ENCODE data around the gene S100A9.

Gene S100A9

GRCh38 chr1:153361480-153362109, 3.9 kb downstream of the S100A9 start:
- no peak for ATAC-seq

- ATAC-seq = no peak
Measured at GRCh38 chr1:153362187-153362775, 4.6 kb downstream of the S100A9 start.

- ATAC-seq = no peak
Measured at GRCh38 chr1:153363641-153364040, 6.0 kb downstream of the S100A9 start.

- no peak for ATAC-seq
Measured at GRCh38 chr1:153364156-153364555, 6.5 kb downstream of the S100A9 start.

DNA sequence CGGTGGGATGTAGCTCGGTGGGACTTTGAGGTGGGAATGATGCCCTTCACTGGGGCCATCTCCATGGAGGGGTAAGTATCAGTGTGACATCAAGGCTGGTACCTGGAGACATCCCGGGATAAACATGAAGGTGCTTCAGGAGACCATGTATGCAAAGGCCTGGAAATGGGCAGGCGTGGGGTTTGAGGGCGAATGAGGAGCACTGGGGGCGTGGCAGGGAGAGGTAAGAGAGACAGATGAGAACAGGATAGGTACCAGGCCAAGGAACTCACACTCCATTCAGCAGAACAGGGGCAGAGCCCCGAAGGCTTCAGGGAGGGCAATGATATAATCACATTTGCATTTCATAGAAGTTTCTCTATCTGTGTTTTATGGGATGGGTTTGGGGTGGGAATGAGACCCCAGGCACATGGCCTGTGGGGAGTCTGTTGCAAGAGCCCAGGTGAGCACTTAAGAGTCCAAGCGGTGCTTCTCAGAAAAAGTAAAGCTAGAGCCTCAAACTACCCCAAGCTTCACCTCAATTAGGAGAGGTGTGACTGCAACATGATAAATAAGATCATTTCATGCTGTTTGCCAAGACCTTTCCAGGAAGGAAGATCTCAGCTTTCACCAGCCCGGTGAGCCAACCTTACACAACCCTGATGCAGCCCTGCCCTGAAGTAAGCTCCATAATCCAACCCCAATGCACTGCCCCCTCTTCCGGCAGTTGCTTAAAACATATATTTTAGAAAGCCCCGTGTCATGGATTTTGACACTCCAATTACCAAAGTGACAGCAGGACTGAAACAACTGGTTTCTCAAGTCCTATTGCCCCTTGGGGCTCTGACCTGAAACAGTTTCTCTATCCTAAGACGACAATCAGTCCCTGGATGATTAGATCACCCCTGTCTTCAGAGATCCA, 7.4 kb downstream of the S100A9 start:
- no peak for ATAC-seq

DNA sequence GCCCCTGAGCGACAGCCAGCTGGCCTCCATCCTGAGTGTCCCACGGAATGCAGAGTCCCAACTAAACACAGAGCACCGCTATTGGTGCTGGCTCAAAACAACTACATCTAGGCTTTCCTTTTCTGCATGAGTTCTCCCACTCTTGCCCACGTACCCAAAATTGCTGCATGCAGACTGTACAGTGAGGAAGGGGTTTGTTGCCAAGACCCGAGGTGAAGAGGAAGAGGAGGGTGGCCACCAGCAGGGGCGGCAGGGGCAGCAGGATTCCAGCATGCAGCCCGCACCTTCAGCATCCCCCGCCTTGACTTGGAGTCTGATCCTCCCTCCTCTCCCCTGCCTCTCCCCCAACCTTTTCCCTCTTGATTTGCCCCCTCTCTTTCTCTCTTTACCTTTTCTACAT, 8.0 kb downstream of the S100A9 start:
- no peak for ATAC-seq

DNA sequence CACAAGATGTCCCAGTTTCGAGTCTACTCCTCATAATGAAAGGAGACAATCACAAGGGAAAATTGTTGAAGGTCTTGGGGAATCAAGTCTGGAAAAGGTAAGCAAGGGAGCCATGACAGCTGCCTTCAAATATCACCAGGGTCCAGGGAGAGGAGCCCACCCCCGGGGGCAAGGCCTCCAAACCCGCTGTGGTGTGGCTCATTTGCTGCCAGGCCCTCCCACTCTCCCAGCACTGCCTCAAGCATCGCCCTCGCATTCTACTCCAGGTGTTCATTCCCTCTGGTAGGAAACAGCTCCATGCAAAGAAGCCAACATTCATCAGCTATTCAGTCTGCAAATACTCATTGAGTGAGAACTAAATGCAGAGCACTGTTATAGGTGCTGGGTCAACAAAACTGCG, 8.6 kb downstream of the S100A9 start:
- no peak for ATAC-seq

- ATAC-seq = no peak
Measured at GRCh38 chr1:153367090-153367489, 9.4 kb downstream of the S100A9 start.

- ATAC-seq = no peak
Measured at GRCh38 chr1:153368495-153368894, 10.8 kb downstream of the S100A9 start.

DNA sequence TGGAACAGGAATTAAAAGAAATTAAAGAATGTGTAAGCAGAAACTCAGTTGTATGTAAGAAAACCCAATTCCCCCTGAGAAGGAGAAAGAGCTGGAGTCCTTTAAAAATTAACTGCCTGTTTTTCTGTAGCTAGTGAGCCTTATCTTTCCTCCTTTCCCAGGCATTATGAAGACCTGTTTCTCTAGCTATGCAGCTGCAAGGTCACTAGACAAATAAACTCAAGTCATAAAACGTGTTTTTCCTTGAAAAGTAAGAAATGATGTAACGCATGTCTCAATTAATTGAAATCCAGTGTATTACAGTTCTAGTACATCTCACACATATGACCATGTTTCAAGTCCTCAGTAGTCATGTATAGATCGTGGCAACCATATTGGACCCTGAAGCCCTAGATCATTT, 12.5 kb downstream of the S100A9 start:
- ATAC-seq = no peak

GRCh38 chr1:153371231-153371630, 13.6 kb downstream of the S100A9 start:
- no peak for ATAC-seq

DNA sequence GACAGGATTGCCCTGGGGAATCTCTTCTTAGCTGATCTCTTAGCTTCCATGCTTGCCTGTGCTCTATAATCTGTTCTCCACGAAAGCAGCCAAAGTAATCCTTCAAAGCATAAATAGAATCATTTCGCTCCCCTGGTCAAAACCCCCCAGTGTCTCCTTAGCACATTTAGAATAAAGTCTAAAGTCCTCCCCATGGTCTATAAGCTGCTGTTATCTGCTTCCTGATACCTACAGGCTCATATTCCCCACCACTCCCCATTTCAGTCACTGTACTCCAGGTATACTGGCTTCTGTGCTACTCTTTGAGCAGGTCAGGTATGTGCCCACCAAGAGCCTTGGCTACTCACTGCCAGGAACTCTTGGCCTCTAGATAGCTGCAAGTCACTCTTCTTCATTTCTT, 14.9 kb downstream of the S100A9 start:
- ATAC-seq = no peak

GRCh38 chr1:153374071-153374470, 16.4 kb downstream of the S100A9 start:
- no peak for ATAC-seq

DNA sequence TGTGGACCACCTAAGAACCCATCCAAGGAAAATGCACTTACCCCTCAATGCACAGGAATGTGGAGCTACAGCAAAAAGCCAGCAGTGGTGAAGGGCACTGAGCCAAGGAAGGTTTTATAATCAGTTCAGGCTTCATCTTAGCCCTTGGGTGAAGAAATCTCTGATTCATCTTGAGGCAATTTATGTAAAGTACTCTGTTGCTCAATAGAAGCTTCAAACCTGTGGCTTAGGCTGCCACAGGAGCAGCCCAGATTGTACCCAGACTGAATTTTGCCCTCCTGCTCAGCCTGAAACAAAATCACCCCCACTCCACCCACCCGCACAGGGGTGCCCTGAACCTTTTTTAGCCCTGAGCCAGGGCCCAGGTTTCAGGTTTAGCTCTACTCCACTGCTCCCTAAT, 17.9 kb downstream of the S100A9 start, which contains the start of gene S100A12:
TSS of gene S100A12 (minus strand) at position 111 of the 400 bp plus-strand sequence. CDS start 1,029 bp downstream, outside the sequence.
- ATAC-seq = no peak

DNA sequence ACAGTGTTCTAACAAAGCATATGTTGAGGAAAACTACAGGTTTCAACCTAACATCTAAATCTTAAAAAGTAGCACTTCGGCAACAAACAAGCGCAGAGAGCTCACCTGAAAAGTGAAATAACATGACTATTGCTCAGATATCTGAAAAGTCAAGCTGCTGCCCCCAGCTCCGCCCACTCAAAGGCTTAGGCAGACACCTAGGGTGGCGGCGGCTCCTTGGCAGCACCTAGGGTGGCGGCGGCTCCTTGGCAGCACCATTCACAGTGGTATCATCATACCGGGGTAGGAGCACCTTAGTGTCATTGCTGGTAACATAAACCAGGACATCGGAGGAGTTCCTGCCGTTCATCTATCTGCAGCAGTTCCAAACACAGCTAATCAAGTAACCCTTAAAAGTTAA, 21.9 kb downstream of the S100A9 start:
- ATAC-seq = no peak

GRCh38 chr1:153380711-153381110, 23.1 kb downstream of the S100A9 start:
- no peak for ATAC-seq

GRCh38 chr1:153384958-153385580, 27.4 kb downstream of the S100A9 start:
- no peak for ATAC-seq

- no peak for ATAC-seq
Measured at GRCh38 chr1:153386500-153386901, 28.8 kb downstream of the S100A9 start.

DNA sequence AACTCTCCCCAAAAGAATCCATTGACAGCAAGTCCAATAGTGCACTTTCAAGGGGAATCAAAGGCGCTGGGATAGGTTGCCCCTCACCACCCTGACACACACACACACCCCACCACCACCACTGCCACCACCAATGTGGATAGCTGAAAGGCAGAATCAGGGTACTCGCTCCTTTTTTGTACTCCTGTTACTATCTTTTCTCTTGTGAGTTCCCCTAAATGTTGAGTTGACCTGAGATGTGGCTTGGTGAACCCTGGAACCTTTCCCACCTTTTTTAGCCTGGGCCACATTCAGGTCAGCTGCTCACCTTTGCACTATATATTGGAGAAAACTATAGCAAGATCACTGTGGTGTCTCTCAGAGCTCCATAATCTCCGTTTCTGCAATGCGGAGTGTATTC, 29.3 kb downstream of the S100A9 start:
- ATAC-seq = no peak

GRCh38 chr1:153387785-153388184, 30.1 kb downstream of the S100A9 start:
- ATAC-seq = no peak

DNA sequence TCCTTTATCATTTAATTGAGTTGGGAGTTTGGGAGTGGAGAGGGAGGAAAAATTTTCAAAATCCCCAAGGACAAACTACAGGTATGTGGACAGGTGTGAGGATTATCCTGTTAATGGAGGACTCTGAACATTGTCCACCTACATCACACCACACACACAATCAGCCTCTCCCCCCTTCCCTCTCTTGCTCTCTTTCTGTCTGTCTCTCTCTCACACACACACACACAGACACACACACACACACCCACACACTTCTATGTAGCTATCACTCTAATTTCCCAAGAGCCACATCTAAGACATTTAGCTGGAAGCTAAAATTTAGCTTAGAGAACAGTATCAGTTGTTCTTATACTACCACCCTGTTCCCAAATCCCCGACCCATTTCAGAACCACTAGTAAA, 31.7 kb downstream of the S100A9 start:
- no peak for ATAC-seq

- ATAC-seq = no peak
Measured at GRCh38 chr1:153389973-153390879, 32.6 kb downstream of the S100A9 start.

Data from activated CD4-positive, CD25-positive, alpha-beta regulatory T cell treated with anti-CD3 and anti-CD28 coated beads, Interleukin-2, amount 50 U/mL, for 24 hours (primary cell).